Fibroblast of skin of left biceps (primary cell): Measurements from ENCODE around the gene COBL.

ENCODE experiments used
- DNase-seq, 2 experiments: peaks; one replicate each; pipeline ENCODE4 v3.0.0-alpha.2; 2013; ENCODE audit warnings: low read depth in 2 of 2

COBL gene

GRCh38 chr7:51307651-51308210 is 8.9 kb downstream of the COBL start:
- no peak for DNase-seq

GRCh38 chr7:51306761-51307160 is 9.8 kb downstream of the COBL start:
- DNase-seq, result no peak

GRCh38 chr7:51304729-51305128 is 11.9 kb downstream of the COBL start:
- DNase-seq, result no peak

DNA sequence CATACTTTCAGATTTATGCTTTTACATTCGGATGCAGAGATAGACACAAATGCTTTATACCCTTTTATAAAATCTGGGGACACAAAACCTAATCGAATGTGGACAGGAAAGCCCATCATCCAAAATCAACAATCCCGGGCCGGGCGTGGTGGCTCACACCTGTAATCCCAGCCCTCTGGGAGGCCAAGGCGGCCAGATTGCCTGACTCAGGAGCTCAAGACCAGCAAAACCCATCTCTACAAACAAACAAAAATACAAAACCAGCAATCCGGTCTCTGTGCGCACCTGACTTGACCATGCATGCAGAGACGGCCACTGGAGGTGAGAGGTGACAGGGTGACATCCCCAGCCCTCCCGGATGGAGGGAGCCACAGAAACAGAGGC is 13.5 kb downstream of the COBL start:
- DNase-seq, result no peak

DNA sequence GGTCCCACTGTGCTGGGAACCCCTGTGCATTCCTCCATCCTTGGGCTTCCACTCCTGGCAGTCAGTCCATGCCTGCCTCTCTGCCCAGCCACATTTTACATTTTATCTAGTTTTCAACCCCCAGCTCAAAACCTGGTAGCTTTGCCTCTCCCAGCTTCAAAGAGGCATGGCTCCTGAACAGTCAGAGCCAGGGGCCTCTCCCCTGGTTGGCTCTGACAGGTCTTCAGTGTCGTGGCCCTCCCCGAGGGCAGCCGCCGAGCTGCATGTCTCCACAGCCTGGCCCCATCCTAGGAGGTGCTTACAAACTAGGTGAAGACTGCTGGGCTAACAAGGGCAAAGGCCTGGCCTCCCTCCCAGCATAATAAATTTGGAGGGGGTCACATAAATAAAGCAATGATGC is 14.8 kb downstream of the COBL start:
- DNase-seq, result no peak

DNA sequence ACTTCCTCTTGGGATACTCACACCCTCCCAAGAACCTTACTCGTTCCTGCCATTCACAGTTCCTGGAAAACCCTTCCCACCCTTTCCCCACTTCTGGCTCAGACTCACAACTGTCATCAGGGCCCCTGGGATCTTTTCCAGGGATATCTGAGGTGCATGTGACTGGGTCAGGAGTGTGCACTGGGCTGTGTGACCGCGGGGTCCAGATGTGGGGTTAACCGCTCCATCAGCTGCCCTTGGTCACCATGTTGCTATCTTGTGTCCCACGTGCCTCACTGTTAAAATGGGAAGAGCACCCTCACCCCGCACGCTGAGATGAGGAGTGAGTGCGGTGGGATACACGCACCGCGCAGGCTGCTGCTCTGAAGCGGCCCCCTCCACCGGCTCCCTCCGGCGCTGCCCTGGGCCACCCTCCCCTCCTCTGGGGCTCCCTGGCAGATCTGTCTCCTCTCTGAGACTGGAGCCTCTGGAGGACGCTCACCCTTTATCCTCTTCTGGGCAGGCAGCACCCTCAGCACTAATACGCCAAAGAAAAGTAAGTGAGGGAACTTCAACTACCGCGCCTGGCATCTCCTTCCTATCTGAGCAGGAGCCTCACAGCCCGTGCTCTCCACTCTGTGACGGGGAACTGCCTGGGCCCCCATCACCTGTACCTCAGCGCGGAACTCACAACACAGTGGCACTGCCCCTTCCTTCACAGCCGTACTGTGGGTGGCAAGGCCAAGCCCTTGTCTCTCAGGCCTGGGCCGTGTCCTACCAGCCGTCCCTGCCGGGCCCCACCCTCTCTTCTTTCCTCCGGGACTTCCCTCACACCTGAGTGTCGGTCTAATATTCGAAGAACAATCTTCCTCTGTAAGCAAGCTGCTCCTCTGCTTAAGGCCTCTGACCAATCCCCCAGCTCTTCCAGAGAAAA is 15.6 kb downstream of the COBL start:
- no peak for DNase-seq

- DNase-seq, result no peak
These were observed 17.0 kb downstream of the COBL start for GRCh38 chr7:51299391-51300133.

DNA sequence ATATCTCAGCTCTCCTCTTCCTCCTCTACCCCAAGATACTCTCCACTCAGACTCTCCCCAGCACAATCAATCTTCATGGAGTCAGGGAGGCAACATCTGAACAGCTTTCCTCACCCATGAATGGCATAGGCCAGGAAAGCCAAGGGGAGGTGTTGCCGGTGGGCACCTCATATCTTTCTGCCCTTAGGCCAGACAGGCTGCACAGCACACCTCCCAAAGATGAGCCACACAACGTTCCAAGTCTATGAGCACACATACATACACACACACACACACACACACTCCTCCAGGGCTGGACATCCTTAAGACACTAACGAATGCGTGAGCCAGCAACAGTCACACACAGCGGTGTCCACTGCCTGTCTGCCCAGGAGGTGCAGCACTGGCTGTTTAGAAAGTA is 17.7 kb downstream of the COBL start:
- no peak for DNase-seq

- DNase-seq, result no peak
These were observed 18.6 kb downstream of the COBL start for GRCh38 chr7:51297986-51298385.

DNA sequence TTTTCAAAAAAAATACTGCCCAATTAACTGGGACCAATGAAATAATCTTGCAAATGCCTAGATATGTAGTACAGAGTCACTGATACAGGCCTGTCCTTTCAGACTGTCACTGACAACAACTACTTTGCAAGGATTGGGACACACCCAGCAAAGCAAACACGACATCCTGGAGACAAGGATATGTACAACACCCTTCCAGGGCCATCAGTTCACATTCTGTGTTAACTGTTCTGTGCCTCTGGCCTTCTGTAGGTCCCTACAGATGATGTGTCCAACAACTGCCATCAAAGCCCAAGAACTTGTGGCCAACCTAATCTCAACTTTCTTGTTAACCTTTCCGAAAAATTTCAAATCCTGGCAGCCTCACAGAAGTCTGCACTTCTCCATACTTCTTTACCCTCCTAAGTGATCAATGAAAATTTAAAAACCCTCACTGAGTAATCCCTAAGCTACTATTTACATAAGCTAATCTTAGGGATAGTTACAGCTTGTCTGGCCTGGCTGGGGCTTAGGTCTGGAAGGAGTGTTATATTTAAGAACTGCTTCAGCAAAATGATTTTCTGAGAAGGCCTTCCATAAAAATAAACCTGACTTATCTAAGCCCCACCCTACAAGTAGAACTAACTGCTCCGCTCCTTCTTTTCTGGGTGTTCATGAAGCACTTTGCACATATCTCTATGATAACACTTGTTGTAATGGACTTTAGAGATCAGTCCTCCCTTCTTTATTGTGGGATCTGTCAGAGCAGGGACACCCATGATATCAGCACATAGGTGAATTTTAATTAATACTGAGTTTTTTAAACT is 21.0 kb downstream of the COBL start:
- no peak for DNase-seq

- DNase-seq, result no peak
These were observed 24.0 kb downstream of the COBL start for GRCh38 chr7:51292596-51292995.

DNA sequence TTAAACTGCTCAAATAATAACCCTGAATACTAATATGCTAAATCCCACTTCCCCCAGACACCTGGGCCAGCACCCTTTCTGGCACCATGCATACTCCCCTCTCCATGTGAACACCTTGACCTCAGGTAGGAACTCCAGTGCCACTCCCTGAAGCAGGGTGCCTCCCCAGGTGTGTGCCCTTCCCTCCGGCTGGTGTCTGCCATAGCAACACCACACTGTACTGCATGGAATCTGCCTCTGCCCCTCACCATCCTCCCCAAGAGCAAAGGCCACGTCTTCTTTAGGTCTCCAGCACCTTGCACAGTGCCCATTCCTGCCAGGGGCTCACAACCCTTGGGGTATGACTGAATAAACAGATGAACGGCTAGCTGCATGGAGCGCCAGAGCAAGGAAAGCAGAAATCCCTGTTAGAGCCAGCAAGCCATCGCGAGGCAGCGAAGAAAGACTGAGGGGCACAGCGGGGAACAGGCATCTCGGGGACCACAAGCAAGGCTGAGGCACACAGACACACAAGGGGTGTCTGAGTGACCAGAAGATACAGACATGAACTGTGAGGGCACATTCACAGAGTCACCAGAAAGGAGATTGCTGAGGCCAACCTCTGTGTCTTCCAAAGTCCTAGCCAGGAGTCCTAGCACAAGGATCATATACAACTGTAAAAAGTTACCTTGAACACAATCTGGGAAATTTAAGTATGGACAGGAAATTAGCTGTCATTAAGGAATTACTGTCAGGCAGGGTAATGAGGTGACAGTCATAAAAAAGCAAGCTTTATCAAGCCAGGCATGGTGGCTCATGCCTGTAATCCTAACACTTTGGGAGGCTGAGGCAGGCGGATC is 25.7 kb downstream of the COBL start:
- no peak for DNase-seq

GRCh38 chr7:51290304-51290637 is 26.3 kb downstream of the COBL start:
- DNase-seq, result no peak

- DNase-seq, result no peak
These were observed 26.8 kb downstream of the COBL start for GRCh38 chr7:51289623-51290303.

DNA sequence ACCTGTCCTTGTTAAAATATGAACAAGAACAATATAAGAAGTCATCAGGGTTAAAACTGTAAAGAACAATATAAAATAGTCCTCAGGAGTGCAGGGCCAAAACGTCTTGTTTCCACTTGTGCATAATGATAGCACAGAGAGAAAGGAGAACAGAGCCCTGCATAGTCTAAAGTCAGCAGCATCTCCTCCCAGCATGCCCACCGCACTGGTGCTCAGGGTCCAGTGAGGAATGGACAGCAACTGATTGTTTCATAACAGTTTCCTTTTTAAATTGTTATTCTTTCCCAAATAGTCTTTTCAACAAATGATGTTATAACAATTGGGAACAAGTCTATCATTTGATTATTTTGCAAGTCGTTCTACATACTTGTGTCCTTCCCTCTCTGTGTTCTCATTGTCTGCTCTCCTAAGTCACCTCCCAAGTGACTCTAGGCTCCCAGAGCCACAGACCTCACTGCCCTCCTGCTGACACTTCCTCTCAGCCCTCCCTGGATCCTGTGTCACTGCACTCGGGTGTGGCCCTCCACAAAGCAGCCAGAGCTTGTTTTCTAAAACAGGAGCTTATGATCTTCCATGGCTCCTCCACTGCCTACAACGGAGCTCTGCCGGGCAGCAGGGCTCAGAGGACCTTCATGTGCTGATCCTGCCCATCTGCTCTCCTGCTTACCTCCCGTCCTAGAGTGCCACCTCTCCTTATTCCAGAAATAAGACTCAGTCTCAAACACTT is 27.6 kb downstream of the COBL start:
- DNase-seq, result no peak

DNA sequence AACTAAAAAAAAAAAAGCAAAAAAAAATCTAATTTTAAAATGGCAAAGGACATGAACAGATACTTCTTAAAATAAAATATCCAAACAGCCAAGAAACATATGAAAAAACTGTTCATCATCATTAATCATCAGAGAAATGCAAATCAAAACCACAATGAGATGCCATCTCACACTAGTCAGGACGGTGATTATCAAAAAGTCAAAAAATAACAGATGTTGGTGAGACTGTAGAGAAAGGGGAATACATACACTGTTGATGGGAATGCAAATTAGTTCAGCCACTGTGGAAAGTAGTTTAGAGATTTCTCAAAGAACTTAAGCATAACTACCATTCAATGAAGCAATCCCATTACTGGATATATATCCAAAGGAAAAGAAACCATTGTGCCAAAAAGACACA is 30.2 kb downstream of the COBL start:
- no peak for DNase-seq

DNA sequence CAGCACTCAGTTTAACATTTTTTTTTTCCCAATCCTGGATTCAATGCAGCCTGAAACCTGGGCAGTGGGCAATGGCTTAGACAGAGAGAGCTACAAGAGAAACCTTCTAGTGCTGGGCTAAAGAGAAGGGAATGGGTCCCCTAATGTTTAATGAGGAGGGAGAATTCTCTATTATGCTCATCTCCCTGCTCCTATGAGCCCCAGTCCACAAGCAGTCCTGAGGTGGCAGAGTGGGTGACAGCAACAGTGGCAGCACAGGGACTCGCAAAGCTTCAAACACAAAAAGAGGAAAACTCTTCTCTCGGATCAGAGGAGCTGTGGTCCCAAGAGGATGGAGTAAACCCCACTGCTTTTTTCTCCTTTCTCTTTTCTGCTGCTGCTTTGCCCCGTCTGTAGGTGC is 36.5 kb downstream of the COBL start:
- DNase-seq, result no peak

DNA sequence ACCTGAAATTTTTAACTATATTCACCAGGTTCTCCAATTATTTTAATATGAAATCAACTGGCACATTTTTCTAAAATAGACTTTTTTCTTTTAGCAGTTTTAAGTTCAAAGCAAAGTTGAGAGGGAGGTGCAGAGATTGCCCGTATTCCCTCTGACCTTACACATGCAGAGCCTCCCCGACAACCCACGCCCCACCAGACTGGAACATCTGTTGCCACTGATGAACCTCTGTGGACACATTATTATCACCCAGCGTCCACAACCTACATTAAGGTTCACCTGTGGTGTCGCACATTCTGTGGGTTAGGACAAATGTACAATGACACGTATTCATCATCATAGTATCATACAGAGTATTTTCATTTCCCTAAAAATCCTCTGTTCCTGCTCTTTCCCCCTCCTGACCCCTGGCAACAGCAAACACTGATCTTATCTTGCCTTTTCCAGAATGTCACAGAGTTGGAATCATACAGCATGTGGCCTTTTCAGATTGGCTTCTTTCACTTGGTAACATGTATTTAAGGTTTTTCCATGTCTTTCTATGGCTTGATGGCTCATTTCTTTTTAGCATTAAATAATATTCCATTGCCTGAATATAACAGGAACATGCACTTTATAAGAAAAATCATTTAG is 37.1 kb downstream of the COBL start:
- DNase-seq, result no peak

GRCh38 chr7:51278797-51279196 is 37.8 kb downstream of the COBL start:
- DNase-seq, result no peak
